GM13977 (cell line): ENCODE results near the gene KMT2D.

Source experiments
- DNase-seq: peaks from one replicate; pipeline ENCODE4 v3.0.0; 2012; ENCODE audit warnings: low spot score
- in situ Hi-C: fragments of 300-500 bp; cut with MboI; formaldehyde crosslinking; loops from one replicate; pipeline ENCODE4 v1.12.0; 2022; ENCODE audit warnings: low sequenced_read_pairs, low pct_unique_long_range_greater_than_20kb, mixed read lengths, inconsistent platforms; ENCODE audit not compliant: unreplicated experiment
- TF ChIP-seq, protein P1 (sequence below): IDR thresholded peaks from 2 replicates; pipeline ENCODE4 v1.5.1; 2012; ENCODE audit warnings: mild to moderate bottlenecking, control low read depth; ENCODE audit not compliant: insufficient read depth; ENCODE audit errors: extremely low read depth, missing control alignments

The KMT2D gene

DNA sequence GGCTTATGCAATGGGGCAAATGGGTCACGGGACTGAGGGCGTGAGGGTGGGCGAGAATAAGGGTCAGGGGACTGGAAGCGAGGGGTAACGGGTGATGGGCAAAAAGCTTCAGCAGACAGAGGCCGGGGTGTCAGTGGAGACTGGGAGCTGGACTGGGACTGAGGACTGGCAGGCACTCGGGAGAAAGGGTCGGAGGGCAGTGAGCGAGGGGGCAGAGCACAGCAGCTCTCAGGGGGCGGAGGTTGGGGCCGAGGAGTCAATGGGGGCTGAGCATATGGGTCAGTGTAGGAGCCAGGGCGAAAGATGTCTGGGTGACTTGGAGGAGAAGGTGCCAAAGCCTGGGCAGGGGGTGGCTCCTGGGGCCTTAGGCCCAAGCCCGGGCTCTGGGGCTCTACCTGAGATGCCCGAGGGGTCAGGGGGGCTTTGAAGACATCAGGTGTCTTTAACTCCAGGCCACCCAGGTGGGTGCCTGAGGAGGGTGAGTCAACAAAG, 20.2 kb downstream of the KMT2D start:
- no peak for DNase-seq
- TF ChIP-seq, protein P1, sequence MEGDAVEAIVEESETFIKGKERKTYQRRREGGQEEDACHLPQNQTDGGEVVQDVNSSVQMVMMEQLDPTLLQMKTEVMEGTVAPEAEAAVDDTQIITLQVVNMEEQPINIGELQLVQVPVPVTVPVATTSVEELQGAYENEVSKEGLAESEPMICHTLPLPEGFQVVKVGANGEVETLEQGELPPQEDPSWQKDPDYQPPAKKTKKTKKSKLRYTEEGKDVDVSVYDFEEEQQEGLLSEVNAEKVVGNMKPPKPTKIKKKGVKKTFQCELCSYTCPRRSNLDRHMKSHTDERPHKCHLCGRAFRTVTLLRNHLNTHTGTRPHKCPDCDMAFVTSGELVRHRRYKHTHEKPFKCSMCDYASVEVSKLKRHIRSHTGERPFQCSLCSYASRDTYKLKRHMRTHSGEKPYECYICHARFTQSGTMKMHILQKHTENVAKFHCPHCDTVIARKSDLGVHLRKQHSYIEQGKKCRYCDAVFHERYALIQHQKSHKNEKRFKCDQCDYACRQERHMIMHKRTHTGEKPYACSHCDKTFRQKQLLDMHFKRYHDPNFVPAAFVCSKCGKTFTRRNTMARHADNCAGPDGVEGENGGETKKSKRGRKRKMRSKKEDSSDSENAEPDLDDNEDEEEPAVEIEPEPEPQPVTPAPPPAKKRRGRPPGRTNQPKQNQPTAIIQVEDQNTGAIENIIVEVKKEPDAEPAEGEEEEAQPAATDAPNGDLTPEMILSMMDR = no peak
- in situ Hi-C loops = no loop called here

DNA sequence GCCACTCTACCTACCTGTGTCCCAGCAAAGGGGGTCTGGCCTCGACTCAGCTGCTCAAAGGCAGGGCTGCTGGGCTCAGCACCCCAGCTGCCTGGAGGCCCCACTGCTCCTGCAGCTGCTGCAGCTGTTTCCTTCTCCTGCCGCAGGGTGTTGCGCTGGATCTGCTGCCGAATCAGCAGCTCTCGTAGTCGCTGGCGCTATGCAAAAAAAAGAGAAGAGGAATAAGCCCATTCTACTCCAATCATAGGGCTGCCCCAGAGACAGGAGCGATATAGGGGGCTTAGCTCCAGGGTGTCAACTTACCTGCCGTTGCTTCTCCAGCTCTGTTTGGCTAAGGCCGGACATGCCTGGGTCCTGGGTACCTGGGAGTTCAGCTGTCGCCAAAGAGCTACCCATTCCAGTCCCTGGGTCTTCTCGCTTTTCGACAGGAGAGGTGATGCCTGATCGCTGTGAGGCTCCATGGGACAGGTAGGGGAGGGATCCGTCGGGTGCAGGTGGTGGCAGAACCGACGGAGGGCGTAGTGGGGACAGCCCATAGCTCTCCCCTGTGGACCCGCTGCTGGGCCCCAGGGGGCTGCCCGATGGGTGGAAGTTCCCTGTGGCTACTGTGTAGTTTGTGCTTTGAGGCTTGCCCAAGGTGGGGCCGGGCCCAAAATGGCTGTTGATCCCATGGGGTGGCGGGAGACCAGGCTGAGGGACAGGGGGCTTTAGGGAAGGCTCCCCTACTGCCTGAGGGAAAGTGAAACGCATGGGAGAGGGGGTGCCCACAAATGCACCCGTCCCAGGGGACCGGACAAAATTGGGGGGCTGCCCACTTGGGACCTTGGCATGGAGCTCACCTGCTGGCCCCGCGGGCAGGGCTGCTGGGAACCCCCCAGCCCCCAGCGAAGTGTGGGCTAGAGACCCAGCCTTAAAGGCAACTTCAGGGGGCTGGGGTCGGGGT, 20.9 kb downstream of the KMT2D start:
- in situ Hi-C loops = no loop called here
- DNase-seq = no peak
- TF ChIP-seq, protein P1 = no peak

DNA sequence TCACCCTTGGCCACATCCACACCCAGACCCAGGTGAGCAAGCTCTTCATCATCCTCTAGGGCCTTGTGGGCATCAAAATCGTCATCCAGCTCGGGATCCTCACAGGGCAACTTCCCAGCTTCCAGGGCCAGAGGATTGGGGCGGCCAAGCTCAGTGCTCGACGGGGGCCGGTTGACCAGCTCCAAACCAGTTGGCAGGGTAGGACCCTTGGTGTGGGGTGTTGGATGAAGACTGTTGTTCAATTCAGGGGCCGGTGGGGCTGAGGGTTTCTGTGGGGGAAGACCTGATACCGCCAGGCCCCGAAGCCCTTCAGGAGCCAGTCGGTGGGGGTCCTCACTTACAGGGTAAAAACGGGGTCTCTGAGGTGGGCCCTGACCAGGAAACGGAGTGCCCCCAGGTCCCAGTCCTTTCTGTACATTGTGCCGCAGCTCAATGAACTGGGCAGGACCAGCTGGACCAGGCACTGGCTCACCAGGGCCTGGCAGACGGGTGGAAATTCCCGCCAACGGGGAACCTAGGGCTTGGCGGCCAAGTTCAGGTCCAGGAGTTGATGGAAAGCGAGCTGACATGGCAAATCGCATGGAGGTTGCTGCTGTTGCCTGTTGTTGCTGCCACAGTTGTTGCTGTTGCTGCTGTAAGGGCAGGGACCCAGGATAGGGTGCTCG, 22.2 kb downstream of the KMT2D start:
- in situ Hi-C loops = no loop called here
- DNase-seq = no peak
- TF ChIP-seq, protein P1 = no peak

DNA sequence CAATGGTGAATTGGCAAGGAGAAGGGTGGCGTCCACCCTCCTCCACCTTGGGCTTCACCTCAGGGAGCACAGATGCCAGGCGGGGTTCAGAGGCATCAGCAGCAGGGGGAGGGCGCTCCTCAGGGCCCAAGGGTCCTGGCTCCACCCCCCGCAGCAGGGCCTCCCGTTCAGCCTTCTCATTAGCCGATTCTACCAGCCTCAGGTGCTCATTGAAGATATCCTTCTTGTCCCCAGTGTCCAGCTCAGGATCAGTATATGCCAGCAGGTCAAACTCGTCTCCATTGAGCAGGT, 22.7 kb downstream of the KMT2D start:
- TF ChIP-seq, protein P1 = no peak
- no peak for DNase-seq
- in situ Hi-C loops = no loop called here

DNA sequence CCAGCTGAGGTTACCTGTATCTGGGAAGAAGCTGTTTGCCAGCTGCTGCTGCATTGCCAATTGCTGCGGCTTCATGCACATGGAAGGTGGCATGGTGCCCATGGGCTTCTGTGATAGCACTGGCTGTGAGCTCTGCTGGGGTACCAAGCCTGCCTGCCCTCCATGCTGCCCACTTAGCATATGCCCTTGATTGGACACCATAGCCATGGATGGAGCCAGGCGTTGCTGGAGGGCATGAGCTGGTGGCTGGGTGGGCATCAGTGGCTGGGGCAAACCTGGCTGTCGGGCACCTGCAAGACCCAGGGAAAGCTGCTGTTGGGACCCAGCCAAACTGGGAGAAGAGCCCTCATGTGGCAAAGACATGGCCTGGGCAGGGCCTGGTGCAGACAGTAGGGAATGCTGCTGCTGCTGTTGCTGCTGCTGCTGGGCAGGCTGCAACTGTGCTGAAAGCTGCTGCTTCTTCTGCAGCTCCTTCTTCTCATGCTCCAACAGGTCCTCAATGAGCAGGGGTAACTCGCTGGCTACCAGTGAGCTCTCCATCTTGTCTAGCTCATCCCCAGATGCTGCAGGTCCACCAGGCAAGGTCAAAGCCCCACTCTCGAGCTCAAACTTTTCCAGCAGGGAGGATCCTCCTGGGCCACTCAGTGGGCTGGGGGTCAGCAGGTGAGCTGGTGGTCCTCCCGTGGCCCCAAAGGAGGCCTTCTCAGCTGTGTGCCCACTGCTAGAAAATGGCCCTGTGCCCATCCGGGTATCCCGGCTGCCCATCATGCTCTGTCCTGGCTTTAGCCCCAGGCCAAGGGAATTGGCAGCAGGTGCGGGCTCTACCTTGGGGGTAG, 23.3 kb downstream of the KMT2D start:
- in situ Hi-C loops = no loop called here
- TF ChIP-seq, protein P1 = no peak
- DNase-seq = no peak

DNA sequence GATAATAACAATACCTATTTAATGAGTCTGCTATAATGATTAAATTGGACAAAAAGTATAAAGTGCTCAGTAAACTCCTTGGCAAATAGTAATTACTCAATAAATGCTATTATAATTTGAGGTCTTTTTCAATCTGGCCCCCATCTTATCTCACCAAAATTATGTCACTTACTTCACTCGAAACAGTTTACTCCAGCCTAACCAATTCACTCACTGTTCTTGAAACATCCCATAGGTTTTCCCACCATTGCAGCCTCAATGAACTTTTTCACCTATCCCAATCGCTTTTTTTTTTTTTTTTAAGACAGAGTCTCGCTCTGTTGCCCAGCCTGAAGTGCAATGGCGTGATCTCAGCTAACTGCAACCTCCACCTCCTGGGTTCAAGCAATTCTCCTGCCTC, 24.6 kb downstream of the KMT2D start:
- in situ Hi-C loops = no loop called here
- DNase-seq = no peak

More for the DNA sequence above, 24.6 kb downstream of the KMT2D start:
- TF ChIP-seq, protein P1 = no peak
